Dedifferentiated amniotic fluid mesenchymal stem cell (primary cell): ENCODE measurements around the gene PLEKHS1.
"Not testable (repeated sequence)": the region's sequence is repeated elsewhere in the genome, so short reads cannot be mapped to it uniquely, and the experiment has no call there.

Source experiments
- DNase-seq: peaks from one replicate; pipeline ENCODE4 v3.0.0-alpha.2; 2016; ENCODE audit errors: extremely low spot score

Gene PLEKHS1

GRCh38 chr10:113791691-113792090 lies 40.2 kb downstream of the PLEKHS1 start:
- DNase-seq: no peak

GRCh38 chr10:113801569-113801968 lies 50.1 kb downstream of the PLEKHS1 start:
- DNase-seq: no peak

- no peak for DNase-seq
Measured at GRCh38 chr10:113802997-113803396, 51.5 kb downstream of the PLEKHS1 start.

GRCh38 chr10:113806503-113806902 lies 55.0 kb downstream of the PLEKHS1 start:
- no peak for DNase-seq

GRCh38 chr10:113808168-113808567 lies 56.7 kb downstream of the PLEKHS1 start:
- DNase-seq: no peak

- DNase-seq: not testable (repeated sequence)
Measured at GRCh38 chr10:113814700-113815099, 63.2 kb downstream of the PLEKHS1 start.

- DNase-seq: no peak
Measured at GRCh38 chr10:113819989-113820388, 68.5 kb downstream of the PLEKHS1 start.

- no peak for DNase-seq
Measured at GRCh38 chr10:113820507-113820906, 69.0 kb downstream of the PLEKHS1 start.

GRCh38 chr10:113821306-113821705 lies 69.8 kb downstream of the PLEKHS1 start:
- DNase-seq: not testable (repeated sequence)

GRCh38 chr10:113822174-113822573 lies 70.7 kb downstream of the PLEKHS1 start:
- DNase-seq: no peak

- DNase-seq: no peak
Measured at GRCh38 chr10:113823389-113823788, 71.9 kb downstream of the PLEKHS1 start.

- DNase-seq: no peak
Measured at GRCh38 chr10:113825791-113826190, 74.3 kb downstream of the PLEKHS1 start.

- DNase-seq: not testable (repeated sequence)
Measured at GRCh38 chr10:113828567-113828966, 77.1 kb downstream of the PLEKHS1 start.
